HAP-1 (cell line): ENCODE results near the gene RNF19B.

Experiments
- DNase-seq, 2 experiments: peaks; one replicate each; pipeline ENCODE4 v3.0.0-alpha.2; 2016 to 2020; ENCODE audit warnings: low spot score in 2 of 2
- H3K27me3 ChIP-seq: fragments of 250-450 bp; sonication (Bioruptor Pico); 2 replicates; pipeline ENCODE4 v1.5.1; 2020; ENCODE audit warnings: low read depth, mild to moderate bottlenecking, moderate library complexity
- H3K36me3 ChIP-seq: fragments of 250-450 bp; sonication (Bioruptor Pico); replicated peaks from 2 replicates; pipeline ENCODE4 v1.5.1; 2020; ENCODE audit warnings: mild to moderate bottlenecking
- H3K4me1 ChIP-seq: fragments of 250-450 bp; sonication (Bioruptor Pico); 2 replicates; pipeline ENCODE4 v1.5.1; 2020; ENCODE audit warnings: mild to moderate bottlenecking
- H3K4me3 ChIP-seq: fragments of 250-450 bp; sonication (Bioruptor Pico); 2 replicates; pipeline ENCODE4 v1.5.1; 2020; ENCODE audit warnings: mild to moderate bottlenecking, moderate library complexity
- H3K9me3 ChIP-seq: fragments of 250-450 bp; sonication (Bioruptor Pico); 2 replicates; pipeline ENCODE4 v1.5.1; 2020; ENCODE audit warnings: mild to moderate bottlenecking, moderate library complexity
- in situ Hi-C: fragments of 300-500 bp; cut with MboI; formaldehyde crosslinking; loops from 3 replicates; pipeline ENCODE4 v1.14.3; 2020; ENCODE audit warnings: low sequenced_read_pairs, inconsistent platforms, mixed read lengths

Gene RNF19B

GRCh38 chr1:32964461-32965250, at the start of gene RNF19B:
TSS of gene RNF19B (minus strand) at chr1:32964809. CDS start at chr1:32964685, 124 bp downstream.
- peak; percentile 92 to 97 for DNase-seq
- Histone ChIP-seq H3K9me3 (no peaks in the 10 kb centered on the region), H3K36me3 (no peaks in the 10 kb centered on the region), H3K4me1 (peaks cover 13% of the 10 kb centered on the region), H3K4me3 (peak within 1 kb of the TSS; percentile 61), H3K27me3 (no peaks in the 10 kb centered on the region; the same call in 1 of the 2 replicates)
- in situ Hi-C loops = no loop called here

GRCh38 chr1:33013791-33014190, 49.2 kb upstream of the RNF19B start:
- H3K4me3 ChIP-seq = no peak overlapping the region
- in situ Hi-C loops = no loop called here
- H3K9me3 ChIP-seq = no peaks in the 10 kb centered on the region
- DNase-seq = no peak
- H3K27me3 ChIP-seq = no peaks in the 10 kb centered on the region
- no peaks in the 10 kb centered on the region for H3K4me1 ChIP-seq
- H3K36me3 ChIP-seq = peaks cover 88% of the 10 kb centered on the region

- in situ Hi-C loops = no loop called here
- no peak for DNase-seq
- H3K9me3 ChIP-seq = no peaks in the 10 kb centered on the region
- H3K4me1 ChIP-seq = no peaks in the 10 kb centered on the region
- peaks cover 88% of the 10 kb centered on the region for H3K36me3 ChIP-seq
- H3K27me3 ChIP-seq = no peaks in the 10 kb centered on the region
- no peak overlapping the region for H3K4me3 ChIP-seq
These were observed 47.6 kb upstream of the RNF19B start for GRCh38 chr1:33012165-33012564.

GRCh38 chr1:33010932-33011731, 46.5 kb upstream of the RNF19B start:
- H3K27me3 ChIP-seq = no peaks in the 10 kb centered on the region
- no peaks in the 10 kb centered on the region for H3K4me1 ChIP-seq
- peaks cover 86% of the 10 kb centered on the region for H3K36me3 ChIP-seq
- in situ Hi-C loops = no loop called here
- DNase-seq = no peak
- no peaks in the 10 kb centered on the region for H3K9me3 ChIP-seq
- H3K4me3 ChIP-seq = no peak overlapping the region

GRCh38 chr1:33009561-33009960, 45.0 kb upstream of the RNF19B start:
- in situ Hi-C loops = no loop called here
- Histone ChIP-seq H3K4me3 (no peak overlapping the region), H3K36me3 (peaks cover 75% of the 10 kb centered on the region)

GRCh38 chr1:33008051-33008914, 43.7 kb upstream of the RNF19B start:
- no peak for DNase-seq
- H3K36me3 ChIP-seq = peaks cover 63% of the 10 kb centered on the region

More at GRCh38 chr1:33009561-33009960, 45.0 kb upstream of the RNF19B start:
- DNase-seq = no peak
- H3K27me3 ChIP-seq = no peaks in the 10 kb centered on the region
- no peaks in the 10 kb centered on the region for H3K9me3 ChIP-seq
- H3K4me1 ChIP-seq = no peaks in the 10 kb centered on the region

GRCh38 chr1:33007190-33008050, 42.8 kb upstream of the RNF19B start:
- Histone ChIP-seq H3K4me1 (no peaks in the 10 kb centered on the region), H3K36me3 (peaks cover 55% of the 10 kb centered on the region), H3K4me3 (no peak overlapping the region), H3K9me3 (no peaks in the 10 kb centered on the region), H3K27me3 (no peaks in the 10 kb centered on the region)
- peak; percentile 24 to 32 for DNase-seq
- in situ Hi-C loops = no loop called here

More at GRCh38 chr1:33008051-33008914, 43.7 kb upstream of the RNF19B start:
- Histone ChIP-seq H3K4me1 (no peaks in the 10 kb centered on the region), H3K27me3 (no peaks in the 10 kb centered on the region), H3K4me3 (no peak overlapping the region), H3K9me3 (no peaks in the 10 kb centered on the region)
- in situ Hi-C loops = no loop called here

GRCh38 chr1:33005838-33006421, 41.3 kb upstream of the RNF19B start:
- H3K9me3 ChIP-seq = no peaks in the 10 kb centered on the region
- H3K4me3 ChIP-seq = no peak overlapping the region
- peaks cover 40% of the 10 kb centered on the region for H3K36me3 ChIP-seq
- no peak for DNase-seq
- H3K27me3 ChIP-seq = no peaks in the 10 kb centered on the region
- in situ Hi-C loops = no loop called here
- H3K4me1 ChIP-seq = no peaks in the 10 kb centered on the region

- DNase-seq = no peak
- Histone ChIP-seq H3K27me3 (no peaks in the 10 kb centered on the region), H3K4me1 (no peaks in the 10 kb centered on the region), H3K36me3 (peaks cover 35% of the 10 kb centered on the region), H3K9me3 (no peaks in the 10 kb centered on the region), H3K4me3 (no peak overlapping the region)
- in situ Hi-C loops = no loop called here
These were observed 40.7 kb upstream of the RNF19B start for GRCh38 chr1:33005117-33005837.

GRCh38 chr1:33004613-33005012, 40.0 kb upstream of the RNF19B start:
- H3K9me3 ChIP-seq = no peaks in the 10 kb centered on the region
- no peaks in the 10 kb centered on the region for H3K4me1 ChIP-seq
- DNase-seq = no peak
- in situ Hi-C loops = no loop called here
- H3K4me3 ChIP-seq = no peak overlapping the region
- peaks cover 28% of the 10 kb centered on the region for H3K36me3 ChIP-seq
- H3K27me3 ChIP-seq = no peaks in the 10 kb centered on the region

GRCh38 chr1:33003657-33004056, 39.0 kb upstream of the RNF19B start:
- in situ Hi-C loops = no loop called here
- no peak for DNase-seq
- no peaks in the 10 kb centered on the region for H3K27me3 ChIP-seq

GRCh38 chr1:33002006-33002405, 37.4 kb upstream of the RNF19B start:
- no peaks in the 10 kb centered on the region for H3K27me3 ChIP-seq
- H3K36me3 ChIP-seq = peaks cover 2% of the 10 kb centered on the region; the same call in 1 of the 2 replicates
- H3K4me1 ChIP-seq = no peaks in the 10 kb centered on the region
- no peak for DNase-seq
- H3K4me3 ChIP-seq = no peak overlapping the region
- no peaks in the 10 kb centered on the region for H3K9me3 ChIP-seq
- in situ Hi-C loops = no loop called here

More at GRCh38 chr1:33003657-33004056, 39.0 kb upstream of the RNF19B start:
- Histone ChIP-seq H3K9me3 (no peaks in the 10 kb centered on the region), H3K4me3 (no peak overlapping the region), H3K36me3 (peaks cover 19% of the 10 kb centered on the region), H3K4me1 (no peaks in the 10 kb centered on the region)
